Neural cell (in vitro differentiated cells): ENCODE data around the gene PDE3B. TPM values are rescaled to one million over a fixed set of nuclear protein-coding genes. Genes with fewer than 3 reads are reported as not detected.

ENCODE experiments used
- H2AFZ ChIP-seq: fragments of 200-600, 300-800 bp; sonication (generic), shearing (Covaris generic); 2 replicates; pipeline ENCODE4 v1.6.0; 2014; ENCODE audit warnings: low read depth, mild to moderate bottlenecking, antibody characterized with exemption, low read length, moderate library complexity
- H3F3A ChIP-seq: fragments of 200-600 bp; shearing (Covaris generic); 2 replicates; pipeline ENCODE4 v1.6.1; 2016; ENCODE audit warnings: mild to moderate bottlenecking, moderate library complexity, mixed read lengths, antibody characterized with exemption, low read length; ENCODE audit not compliant: insufficient read depth, poor library complexity, severe bottlenecking
- H3K27ac ChIP-seq: fragments of 200-600, 300-800 bp; sonication (generic), shearing (Covaris generic); 2 replicates; pipeline ENCODE4 v1.5.1; 2014; ENCODE audit warnings: mild to moderate bottlenecking, low read length, moderate library complexity
- H3K27me3 ChIP-seq: fragments of 300-800, 200-600 bp; sonication (generic), shearing (Covaris generic); 2 replicates; pipeline ENCODE4 v1.6.0; 2014; ENCODE audit warnings: mild to moderate bottlenecking, low read depth, low read length, moderate library complexity; ENCODE audit not compliant: insufficient read depth
- H3K36me3 ChIP-seq: fragments of 300-800, 200-600 bp; sonication (generic), shearing (Covaris generic); 2 replicates; pipeline ENCODE4 v1.5.1; 2014; ENCODE audit warnings: mild to moderate bottlenecking, antibody characterized with exemption, low read length, moderate library complexity; ENCODE audit not compliant: insufficient read depth
- H3K4me2 ChIP-seq: fragments of 300-800, 200-600 bp; sonication (generic), shearing (Covaris generic); 2 replicates; pipeline ENCODE4 v1.6.0; 2014; ENCODE audit warnings: mild to moderate bottlenecking, low read length
- H3K4me3 ChIP-seq: fragments of 300-800, 200-600 bp; sonication (generic), shearing (Covaris generic); 2 replicates; pipeline ENCODE4 v1.5.1; 2014; ENCODE audit warnings: mild to moderate bottlenecking, low read length, moderate library complexity
- H3K79me2 ChIP-seq: fragments of 200-600 bp; shearing (Covaris generic); replicated peaks from 2 replicates; pipeline ENCODE4 v1.6.0; 2014; ENCODE audit warnings: mild to moderate bottlenecking, low read length, moderate library complexity; ENCODE audit not compliant: insufficient read depth
- H3K9ac ChIP-seq: fragments of 300-800, 200-600 bp; sonication (generic), shearing (Covaris generic); 2 replicates; pipeline ENCODE4 v1.6.1; 2016; ENCODE audit warnings: mild to moderate bottlenecking, low read length, mixed read lengths
- H3K9me2 ChIP-seq: fragments of 200-600 bp; shearing (Covaris generic); 2 replicates; pipeline ENCODE4 v1.6.1; 2016; ENCODE audit warnings: mild to moderate bottlenecking, low read length, mixed read lengths; ENCODE audit not compliant: insufficient read depth
- H3K9me3 ChIP-seq: fragments of 200-600, 300-800 bp; sonication (generic), shearing (Covaris generic); 2 replicates; pipeline ENCODE4 v1.6.1; 2016; ENCODE audit warnings: mild to moderate bottlenecking, mixed run types, low read length, moderate library complexity, mixed read lengths
- H4K20me1 ChIP-seq: fragments of 200-600 bp; shearing (Covaris generic); 2 replicates; pipeline ENCODE4 v1.6.1; 2016; ENCODE audit warnings: mild to moderate bottlenecking, mixed run types; ENCODE audit not compliant: insufficient read depth
- EP300 ChIP-seq: fragments of 450-650 bp; conservative IDR thresholded peaks from 2 replicates; pipeline ENCODE4 v1.6.1; 2014; ENCODE audit warnings: antibody characterized with exemption, mild to moderate bottlenecking, moderate library complexity; ENCODE audit not compliant: poor library complexity, severe bottlenecking
- EZH2 ChIP-seq: fragments of 200-600, 300-800 bp; shearing (Covaris generic), sonication (generic); IDR thresholded peaks from 2 replicates; pipeline ENCODE4 v1.6.1; 2014; ENCODE audit warnings: antibody characterized with exemption, low read length, borderline replicate concordance, mild to moderate bottlenecking; ENCODE audit not compliant: insufficient read depth, poor library complexity, severe bottlenecking
- MXI1 ChIP-seq: fragments of 450-650 bp; conservative IDR thresholded peaks from 2 replicates; pipeline ENCODE4 v1.6.1; 2014; ENCODE audit warnings: antibody characterized with exemption, mild to moderate bottlenecking; ENCODE audit not compliant: poor library complexity, severe bottlenecking
- POLR2AphosphoS5 ChIP-seq: IDR thresholded peaks from 2 replicates; pipeline ENCODE4 v1.6.1; 2012
- RAD21 ChIP-seq: fragments of 450-650 bp; conservative IDR thresholded peaks from 2 replicates; pipeline ENCODE4 v1.6.1; 2014; ENCODE audit warnings: antibody characterized with exemption, mild to moderate bottlenecking, moderate library complexity
- REST ChIP-seq: IDR thresholded peaks from 2 replicates; pipeline ENCODE4 v1.6.1; 2012; ENCODE audit warnings: borderline replicate concordance
- SMC3 ChIP-seq: fragments of 450-650 bp; conservative IDR thresholded peaks from 2 replicates; pipeline ENCODE4 v1.6.1; 2014; ENCODE audit warnings: antibody characterized with exemption, mild to moderate bottlenecking, moderate library complexity; ENCODE audit not compliant: poor library complexity
- TAF1 ChIP-seq: IDR thresholded peaks from 2 replicates; pipeline ENCODE4 v1.6.1; 2012; ENCODE audit warnings: low read depth
- polyA plus RNA-seq: library from polyadenylated mRNA; depleted of rRNA; stranded (reverse); fragments of >200 nt; gene quantifications from 2 replicates; pipeline ENCODE4 v1.2.3, GENCODE V29; 2014
- TF ChIP-seq, protein P1 (sequence below): fragments of 450-650 bp; IDR thresholded peaks from 2 replicates; pipeline ENCODE4 v1.5.1; 2014; ENCODE audit warnings: antibody characterized with exemption, mild to moderate bottlenecking, moderate library complexity; ENCODE audit not compliant: poor library complexity, severe bottlenecking

Gene PDE3B
- polyA plus RNA-seq, 1 donor from 2014 or later, result 13.8 TPM

GRCh38 chr11:14773755-14774154 lies 130.2 kb downstream of the PDE3B start:
- Histone ChIP-seq H3K9me2 (no peaks in the 10 kb centered on the region), H3K4me2 (no peak overlapping the region), H3K27me3 (no peaks in the 10 kb centered on the region), H3K79me2 (no peaks in the 10 kb centered on the region), H3K36me3 (no peaks in the 10 kb centered on the region), H3K4me3 (no peak overlapping the region), H2AFZ (no peak overlapping the region), H3K9me3 (no peaks in the 10 kb centered on the region), H3K9ac (no peak overlapping the region), H3K27ac (no peak overlapping the region), H3F3A (no peaks in the 10 kb centered on the region), H4K20me1 (no peaks in the 10 kb centered on the region)
- TF ChIP-seq EP300, result no peak
- no peak for TF ChIP-seq MXI1
- TF ChIP-seq SMC3, result no peak
- TF ChIP-seq RAD21, result no peak
- TF ChIP-seq POLR2AphosphoS5, result no peak
- no peak for TF ChIP-seq TAF1
- TF ChIP-seq EZH2, result no peak
- TF ChIP-seq, protein P1, sequence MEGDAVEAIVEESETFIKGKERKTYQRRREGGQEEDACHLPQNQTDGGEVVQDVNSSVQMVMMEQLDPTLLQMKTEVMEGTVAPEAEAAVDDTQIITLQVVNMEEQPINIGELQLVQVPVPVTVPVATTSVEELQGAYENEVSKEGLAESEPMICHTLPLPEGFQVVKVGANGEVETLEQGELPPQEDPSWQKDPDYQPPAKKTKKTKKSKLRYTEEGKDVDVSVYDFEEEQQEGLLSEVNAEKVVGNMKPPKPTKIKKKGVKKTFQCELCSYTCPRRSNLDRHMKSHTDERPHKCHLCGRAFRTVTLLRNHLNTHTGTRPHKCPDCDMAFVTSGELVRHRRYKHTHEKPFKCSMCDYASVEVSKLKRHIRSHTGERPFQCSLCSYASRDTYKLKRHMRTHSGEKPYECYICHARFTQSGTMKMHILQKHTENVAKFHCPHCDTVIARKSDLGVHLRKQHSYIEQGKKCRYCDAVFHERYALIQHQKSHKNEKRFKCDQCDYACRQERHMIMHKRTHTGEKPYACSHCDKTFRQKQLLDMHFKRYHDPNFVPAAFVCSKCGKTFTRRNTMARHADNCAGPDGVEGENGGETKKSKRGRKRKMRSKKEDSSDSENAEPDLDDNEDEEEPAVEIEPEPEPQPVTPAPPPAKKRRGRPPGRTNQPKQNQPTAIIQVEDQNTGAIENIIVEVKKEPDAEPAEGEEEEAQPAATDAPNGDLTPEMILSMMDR, result no peak
- no peak for TF ChIP-seq REST

DNA sequence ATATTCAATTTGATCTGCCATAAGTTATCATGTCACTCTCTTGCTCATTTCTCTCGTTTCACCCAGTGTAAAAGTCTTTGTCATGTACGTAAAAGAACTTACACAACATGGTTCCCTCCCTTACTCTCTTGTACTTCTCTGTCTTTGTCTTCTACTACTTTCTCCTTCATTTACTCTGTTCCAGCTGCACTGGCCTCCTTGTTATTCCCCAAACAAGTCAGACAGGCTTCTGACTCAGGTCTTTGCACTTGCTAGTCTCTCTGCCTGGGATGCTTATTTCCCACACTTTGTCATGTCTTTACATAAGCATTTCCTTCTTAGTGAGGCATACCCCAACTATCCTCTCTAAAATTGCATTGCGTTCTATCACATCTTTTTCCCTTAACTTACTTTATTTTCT lies 131.1 kb downstream of the PDE3B start:
- Histone ChIP-seq H3K79me2 (no peaks in the 10 kb centered on the region), H3K4me2 (no peak overlapping the region), H3K27me3 (no peaks in the 10 kb centered on the region), H3K9ac (no peak overlapping the region), H3K4me3 (no peak overlapping the region), H3F3A (no peaks in the 10 kb centered on the region), H2AFZ (no peak overlapping the region), H4K20me1 (no peaks in the 10 kb centered on the region), H3K9me2 (no peaks in the 10 kb centered on the region), H3K36me3 (no peaks in the 10 kb centered on the region), H3K9me3 (no peaks in the 10 kb centered on the region), H3K27ac (no peak overlapping the region)
- TF ChIP-seq, protein P1, result no peak
- TF ChIP-seq REST (no peak), EP300 (no peak), RAD21 (no peak), TAF1 (no peak), EZH2 (no peak), SMC3 (no peak), MXI1 (no peak)
